Activated CD8-positive, alpha-beta memory T cell treated with anti-CD3 and anti-CD28 coated beads, Interleukin-2, amount 50 U/mL, for 24 hours (primary cell): ENCODE results near the gene RFPL2.
"Not testable (repeated sequence)": the region's sequence is repeated elsewhere in the genome, so short reads cannot be mapped to it uniquely, and the experiment has no call there.

Experiments
- DNase-seq: peaks from one replicate; pipeline ENCODE4 v3.0.0-alpha.2; 2020; ENCODE audit errors: extremely low read depth

The RFPL2 gene

DNA sequence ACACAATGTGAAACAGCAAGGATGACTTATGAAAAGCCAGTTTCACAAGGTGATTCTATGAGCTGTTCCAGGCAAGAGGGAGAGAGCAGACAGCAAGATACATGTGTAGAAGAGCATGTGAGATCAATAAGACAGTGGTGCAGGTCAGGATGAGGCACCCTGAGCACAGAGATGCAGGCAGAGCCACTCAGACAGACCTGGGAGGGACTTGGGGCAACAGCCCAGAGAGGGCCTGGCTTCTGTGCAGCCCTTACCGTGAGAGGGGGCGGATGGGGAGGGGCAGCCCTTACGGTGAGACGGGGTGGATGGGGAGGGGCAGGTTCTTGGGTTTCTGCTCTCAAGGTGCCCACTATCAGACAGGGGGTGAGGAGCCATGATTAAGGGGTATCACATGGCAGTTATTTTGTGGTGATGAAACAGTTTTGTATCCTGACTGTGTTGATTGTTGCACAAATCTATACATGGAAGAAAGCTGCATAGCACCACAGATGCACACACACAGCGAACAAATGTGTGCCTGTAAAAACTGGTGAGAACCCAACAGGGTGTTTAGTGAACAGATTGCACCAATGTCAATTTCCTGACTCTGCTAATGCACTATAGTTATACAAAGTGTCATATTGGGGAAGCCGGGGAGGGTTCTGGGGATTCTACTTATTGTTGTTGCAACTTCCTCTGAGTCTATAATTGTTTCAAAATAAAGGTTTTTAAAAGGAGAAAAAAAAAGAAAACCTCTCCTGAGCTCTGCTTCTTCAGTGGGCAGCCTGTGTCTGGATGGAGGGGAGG lies 40.6 kb downstream of the RFPL2 start:
- no peak for DNase-seq

DNA sequence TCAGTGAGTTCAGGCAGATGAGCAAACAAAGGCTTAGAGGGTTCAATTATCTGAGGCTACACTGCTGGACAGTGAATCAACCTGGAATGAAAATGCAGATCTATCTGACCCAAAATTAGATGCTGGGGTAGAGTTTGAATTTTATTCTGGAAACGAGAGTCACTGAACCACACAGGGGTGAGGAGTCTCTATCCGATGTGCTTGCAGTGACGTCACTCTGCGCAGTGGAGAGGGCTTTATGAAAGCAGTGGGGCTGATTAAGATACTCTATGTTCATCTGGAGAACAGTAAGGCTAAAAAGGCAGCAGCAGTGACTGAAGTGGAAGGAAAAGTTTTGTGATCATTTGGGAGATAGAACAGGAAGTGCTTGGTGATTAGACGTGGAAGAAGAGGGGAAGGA lies 44.5 kb downstream of the RFPL2 start:
- not testable (repeated sequence) for DNase-seq

DNA sequence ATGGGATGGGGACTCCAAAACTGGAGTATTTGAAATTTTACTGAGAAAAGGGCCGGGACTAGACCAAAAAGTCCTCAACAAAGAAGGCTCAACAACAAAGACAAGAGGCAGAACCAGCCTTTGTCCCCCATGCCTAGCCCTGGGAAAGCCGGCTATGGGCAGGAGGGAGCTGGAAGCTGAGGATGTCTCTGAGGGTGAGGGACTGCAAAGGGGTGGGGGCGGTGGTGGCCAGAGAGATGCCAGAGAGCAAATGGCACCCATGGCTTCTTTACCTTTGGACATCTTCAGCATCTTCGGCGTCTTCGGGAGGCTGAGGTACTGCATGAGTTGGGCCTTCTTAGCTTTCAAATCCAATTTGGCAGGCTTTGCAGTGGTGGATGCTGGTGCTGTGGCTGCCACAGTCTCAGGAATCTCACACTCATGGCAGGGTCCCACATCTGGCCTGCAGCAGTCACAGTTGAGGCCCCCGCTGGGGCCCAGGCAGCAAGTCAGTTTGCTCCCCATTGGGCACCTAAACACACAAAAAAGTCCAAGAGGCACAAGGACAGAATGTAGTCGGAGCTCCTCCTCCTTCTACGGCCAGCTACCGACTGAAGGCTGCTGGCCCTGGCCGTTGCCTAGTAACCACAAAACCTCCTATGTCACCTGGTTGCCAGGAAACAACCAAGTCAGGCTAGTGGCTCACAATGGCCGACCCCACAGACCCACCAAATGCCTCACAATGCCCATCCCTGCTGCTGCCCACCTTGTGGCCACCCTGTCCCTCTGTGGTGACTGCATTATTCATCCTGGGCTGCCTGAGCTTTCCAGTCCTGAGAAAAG lies 46.0 kb downstream of the RFPL2 start, which contains the start of gene C22orf42:
TSS of gene C22orf42 (minus strand) at position 592 of the 822 bp plus-strand sequence. CDS start at position 504, 88 bp downstream.
- no peak for DNase-seq

DNA sequence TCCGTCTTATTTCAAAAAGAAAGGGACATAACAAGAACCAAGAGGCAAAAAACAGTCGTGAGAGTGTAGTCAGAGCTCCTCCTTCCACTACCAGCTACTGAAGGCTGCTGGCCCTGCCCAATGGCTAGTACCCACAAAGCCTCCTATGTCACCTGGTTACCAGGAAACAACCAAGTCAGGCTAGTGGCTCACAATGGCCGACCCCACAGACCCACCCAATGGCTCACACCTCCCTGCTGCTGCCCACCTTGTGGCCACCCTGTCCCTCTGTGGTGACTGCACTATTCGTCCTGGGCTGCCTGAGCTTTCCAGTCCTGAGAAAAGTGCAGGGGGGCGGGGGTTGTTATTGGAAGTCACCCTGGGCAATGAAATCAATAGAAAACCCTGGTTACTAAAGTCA lies 47.2 kb downstream of the RFPL2 start:
- not testable (repeated sequence) for DNase-seq

DNA sequence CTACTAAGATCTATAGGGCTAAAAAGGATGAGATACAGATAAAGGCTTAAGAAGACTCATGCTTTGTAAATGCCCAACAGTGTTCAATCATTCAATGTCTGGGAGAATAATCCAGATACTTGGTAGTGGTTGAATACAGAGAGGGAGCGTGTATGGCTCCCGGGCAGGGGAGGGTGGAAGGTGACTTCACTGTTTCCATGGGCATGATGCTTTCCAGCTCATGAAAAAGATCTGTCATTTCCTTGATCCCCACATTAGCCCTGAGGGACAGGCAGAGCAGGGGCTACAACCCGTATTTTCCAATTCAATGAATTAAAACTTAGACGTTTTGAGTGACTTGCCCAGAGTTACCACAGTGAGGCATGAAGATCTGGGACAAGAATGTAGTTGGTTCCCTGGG lies 50.1 kb downstream of the RFPL2 start:
- not testable (repeated sequence) for DNase-seq

DNA sequence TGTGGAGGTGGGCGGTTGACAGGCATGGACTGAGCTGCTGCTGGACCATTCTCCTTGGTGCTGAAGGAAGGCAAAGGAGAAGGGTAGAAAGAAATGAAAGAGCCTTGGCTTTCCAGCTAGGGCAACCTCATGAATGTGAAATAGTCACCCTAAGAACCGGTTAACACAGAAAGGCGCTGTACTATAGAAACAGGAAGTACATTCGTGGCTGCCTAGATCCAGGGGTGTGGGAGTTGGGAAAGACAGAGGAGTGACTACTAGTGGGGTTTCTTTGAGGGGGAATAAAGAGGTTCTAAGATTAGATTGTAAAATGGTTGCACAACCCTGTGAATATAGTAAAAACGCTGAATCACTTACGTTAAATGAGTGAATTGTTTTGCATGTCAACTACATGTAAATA lies 53.2 kb downstream of the RFPL2 start:
- DNase-seq, result not testable (repeated sequence)

DNA sequence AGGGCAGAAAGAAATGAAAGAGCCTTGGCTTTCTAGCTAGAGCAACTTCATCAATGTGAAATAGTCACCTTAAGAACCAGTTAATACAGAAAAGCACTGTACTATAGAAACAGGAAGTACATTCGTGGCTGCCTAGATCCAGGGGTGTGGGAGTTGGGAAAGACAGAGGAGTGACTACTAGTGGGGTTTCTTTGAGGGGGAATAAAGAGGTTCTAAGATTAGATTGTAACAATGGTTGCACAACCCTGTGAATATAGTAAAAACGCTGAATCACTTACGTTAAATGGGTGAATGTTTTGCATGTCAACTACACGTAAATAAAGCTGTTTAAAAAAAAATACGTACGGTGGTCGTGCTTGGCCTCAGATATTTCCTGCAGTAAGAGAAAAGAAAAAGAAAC lies 54.2 kb downstream of the RFPL2 start:
- DNase-seq, result not testable (repeated sequence)

DNA sequence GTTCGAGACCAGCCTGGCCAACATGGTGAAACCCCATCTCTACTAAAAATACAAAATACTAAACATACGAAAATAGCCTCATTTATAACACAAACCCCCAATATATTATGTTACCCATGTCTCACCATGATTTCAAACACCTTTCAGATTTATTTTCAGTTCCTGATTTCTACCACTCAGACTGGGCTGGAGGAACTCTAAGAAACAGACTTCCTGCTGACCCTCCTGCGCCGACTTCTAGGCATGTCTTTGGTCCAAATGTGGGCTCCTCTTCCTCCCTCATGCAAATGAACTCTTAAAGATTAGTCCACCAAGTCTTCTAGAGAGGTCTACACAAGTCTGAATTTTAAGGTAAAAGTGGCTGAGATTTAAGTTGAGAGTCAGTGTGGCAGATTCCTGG lies 56.5 kb downstream of the RFPL2 start:
- DNase-seq, result not testable (repeated sequence)

DNA sequence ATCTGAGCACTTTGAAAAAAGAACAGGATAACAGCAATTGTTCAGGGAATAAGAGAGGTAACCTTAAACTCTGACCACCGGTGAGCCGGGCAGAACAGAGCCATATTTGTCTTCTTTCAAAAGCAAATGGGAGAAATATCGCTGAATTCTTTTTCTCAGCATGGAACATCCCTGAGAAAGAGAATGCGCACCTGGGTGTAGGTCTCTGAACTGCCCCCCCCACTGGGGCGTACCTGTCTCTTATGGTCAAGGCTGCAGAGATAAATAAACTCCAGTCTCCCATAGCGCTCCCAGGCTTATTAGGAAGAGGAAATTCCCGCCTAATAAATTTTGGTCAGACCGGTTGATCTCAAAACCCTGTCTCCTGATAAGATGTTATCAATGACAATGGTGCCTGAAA lies 57.7 kb downstream of the RFPL2 start:
- DNase-seq, result not testable (repeated sequence)

DNA sequence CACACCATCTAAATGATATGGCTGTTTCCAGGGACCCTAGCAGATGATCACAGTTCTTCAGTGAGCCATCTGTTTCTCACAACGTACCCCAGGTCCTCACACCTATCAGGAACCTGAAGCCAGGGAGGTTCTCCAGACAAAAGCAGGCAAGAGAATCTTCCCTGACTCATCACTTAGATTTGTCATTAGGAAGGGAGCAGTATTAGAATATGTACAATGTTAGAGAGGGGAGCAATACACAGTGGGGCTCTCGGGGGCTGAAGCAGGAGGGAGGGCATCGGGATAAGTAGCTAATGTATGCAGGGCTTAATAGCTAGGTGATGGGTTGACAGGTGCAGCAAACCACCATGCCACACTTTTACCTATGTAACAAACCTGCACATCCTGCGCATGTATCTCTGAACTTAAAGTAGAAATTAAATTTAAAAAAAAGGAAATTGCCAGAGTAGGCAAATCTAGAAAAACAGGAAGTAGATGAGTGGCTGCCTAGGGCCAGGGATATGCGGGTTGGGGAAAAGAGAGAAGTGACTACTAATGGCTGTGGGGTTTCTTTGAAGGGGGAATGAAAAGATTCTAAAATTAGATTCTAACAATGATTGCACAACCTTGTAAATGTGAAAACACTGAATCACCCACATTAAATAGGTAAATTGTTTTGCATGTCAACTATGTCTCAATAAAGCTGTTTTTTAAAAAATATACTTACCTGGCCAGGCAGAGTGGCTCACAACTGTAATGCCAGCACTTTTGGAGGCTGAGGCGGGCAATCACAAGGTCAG lies 60.2 kb downstream of the RFPL2 start:
- no peak for DNase-seq

DNA sequence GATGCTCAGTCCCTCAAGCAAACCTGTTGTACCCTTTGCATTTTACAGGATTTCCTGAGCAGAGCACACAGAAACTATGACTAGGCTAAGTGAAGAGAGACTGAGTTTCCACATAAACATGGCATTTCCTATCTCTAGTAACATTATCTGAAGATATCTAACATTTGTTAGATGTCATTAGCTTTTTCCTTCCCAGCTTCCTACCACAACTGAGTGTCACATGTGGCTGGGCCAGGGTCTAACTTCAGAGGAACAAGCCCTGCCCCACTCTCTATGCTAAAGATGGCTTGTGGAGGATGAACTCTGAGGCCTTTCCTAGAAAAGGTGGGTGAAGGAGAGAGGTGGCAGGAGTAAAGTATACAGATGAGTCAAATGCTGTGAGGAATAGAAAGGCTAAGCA lies 62.3 kb downstream of the RFPL2 start:
- DNase-seq, result peak; percentile 3

DNA sequence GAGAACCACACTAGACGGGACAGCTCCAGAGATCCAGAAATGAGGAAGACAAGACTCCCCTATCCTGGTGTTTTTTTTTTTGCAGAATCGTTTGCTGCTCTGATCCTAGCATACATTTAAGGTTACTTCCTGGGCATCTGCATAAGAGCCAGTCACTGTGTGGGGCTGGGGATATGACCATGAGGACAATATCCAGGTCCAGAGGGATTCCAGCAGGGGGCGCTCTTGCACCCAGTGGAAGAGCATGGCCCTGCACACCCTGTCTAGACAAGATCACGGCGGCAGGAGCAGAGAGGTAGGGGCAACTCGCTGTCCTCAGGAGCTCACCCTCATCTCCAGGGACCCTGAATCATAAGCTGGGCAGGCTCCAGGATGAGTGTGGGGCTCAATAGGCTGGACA lies 64.2 kb downstream of the RFPL2 start:
- not testable (repeated sequence) for DNase-seq
